ENCODE data around the gene ST3GAL2.
"Not testable (repeated sequence)": the region's sequence is repeated elsewhere in the genome, so short reads cannot be mapped to it uniquely, and the experiment has no call there.

Gene ST3GAL2

GRCh38 chr16:70467608-70468007, 28.7 kb upstream of the ST3GAL2 start:
- no peak for DNase-seq (ENCODE audit: low read depth, low spot score)

- DNase-seq (ENCODE audit: low read depth, low spot score): no peak
These were observed 28.2 kb upstream of the ST3GAL2 start for GRCh38 chr16:70467113-70467512.

GRCh38 chr16:70466805-70467076, 27.8 kb upstream of the ST3GAL2 start:
- DNase-seq (ENCODE audit: low read depth, low spot score): no peak

- no peak for DNase-seq (ENCODE audit: low read depth, low spot score)
These were observed 27.3 kb upstream of the ST3GAL2 start for GRCh38 chr16:70465999-70466804.

GRCh38 chr16:70463235-70463634, 24.3 kb upstream of the ST3GAL2 start:
- no peak for DNase-seq (ENCODE audit: low read depth, low spot score)

GRCh38 chr16:70460737-70461261, 21.9 kb upstream of the ST3GAL2 start:
- no peak for DNase-seq (ENCODE audit: low read depth, low spot score)

GRCh38 chr16:70457446-70458166, 18.7 kb upstream of the ST3GAL2 start:
- DNase-seq (ENCODE audit: low read depth, low spot score): no peak

- DNase-seq (ENCODE audit: low read depth, low spot score): no peak
These were observed 17.0 kb upstream of the ST3GAL2 start for GRCh38 chr16:70455910-70456309.

- peak; percentile 16 for DNase-seq (ENCODE audit: low read depth, low spot score)
These were observed 15.5 kb upstream of the ST3GAL2 start, which contains the start of gene FCSK for GRCh38 chr16:70454222-70455034. Gene FCSK, plus strand, starts transcription at chr16:70454595. Its CDS starts 8,596 bp downstream, at chr16:70463191.

- DNase-seq (ENCODE audit: low read depth, low spot score): no peak
These were observed 15.0 kb upstream of the ST3GAL2 start for GRCh38 chr16:70453892-70454221.

GRCh38 chr16:70453117-70453891, 14.4 kb upstream of the ST3GAL2 start:
- no peak for DNase-seq (ENCODE audit: low read depth, low spot score)

- not testable (repeated sequence) for DNase-seq (ENCODE audit: low read depth, low spot score)
These were observed 12.1 kb upstream of the ST3GAL2 start for GRCh38 chr16:70451004-70451340.

GRCh38 chr16:70450142-70451003, 11.5 kb upstream of the ST3GAL2 start:
- DNase-seq (ENCODE audit: low read depth, low spot score): not testable (repeated sequence)

GRCh38 chr16:70448075-70448474, 9.2 kb upstream of the ST3GAL2 start:
- no peak for DNase-seq (ENCODE audit: low read depth, low spot score)

GRCh38 chr16:70444249-70445063, 5.6 kb upstream of the ST3GAL2 start:
- no peak for DNase-seq (ENCODE audit: low read depth, low spot score)

GRCh38 chr16:70442344-70442743, 3.4 kb upstream of the ST3GAL2 start:
- DNase-seq (ENCODE audit: low read depth, low spot score): no peak

- DNase-seq (ENCODE audit: low read depth, low spot score): no peak
These were observed 2.6 kb upstream of the ST3GAL2 start for GRCh38 chr16:70441406-70441990.

- DNase-seq (ENCODE audit: low read depth, low spot score): no peak
These were observed 1.3 kb upstream of the ST3GAL2 start for GRCh38 chr16:70440009-70440692.

- no peak for DNase-seq (ENCODE audit: low read depth, low spot score)
These were observed 323 bp downstream of the ST3GAL2 start for GRCh38 chr16:70438585-70438968.

Measured in activated naive CD8-positive, alpha-beta T cell treated with anti-CD3 and anti-CD28 coated beads, Interleukin-2, amount 50 U/mL, for 16 hours (primary cell).